ENCODE measurements around the gene FOXK2.

DNA sequence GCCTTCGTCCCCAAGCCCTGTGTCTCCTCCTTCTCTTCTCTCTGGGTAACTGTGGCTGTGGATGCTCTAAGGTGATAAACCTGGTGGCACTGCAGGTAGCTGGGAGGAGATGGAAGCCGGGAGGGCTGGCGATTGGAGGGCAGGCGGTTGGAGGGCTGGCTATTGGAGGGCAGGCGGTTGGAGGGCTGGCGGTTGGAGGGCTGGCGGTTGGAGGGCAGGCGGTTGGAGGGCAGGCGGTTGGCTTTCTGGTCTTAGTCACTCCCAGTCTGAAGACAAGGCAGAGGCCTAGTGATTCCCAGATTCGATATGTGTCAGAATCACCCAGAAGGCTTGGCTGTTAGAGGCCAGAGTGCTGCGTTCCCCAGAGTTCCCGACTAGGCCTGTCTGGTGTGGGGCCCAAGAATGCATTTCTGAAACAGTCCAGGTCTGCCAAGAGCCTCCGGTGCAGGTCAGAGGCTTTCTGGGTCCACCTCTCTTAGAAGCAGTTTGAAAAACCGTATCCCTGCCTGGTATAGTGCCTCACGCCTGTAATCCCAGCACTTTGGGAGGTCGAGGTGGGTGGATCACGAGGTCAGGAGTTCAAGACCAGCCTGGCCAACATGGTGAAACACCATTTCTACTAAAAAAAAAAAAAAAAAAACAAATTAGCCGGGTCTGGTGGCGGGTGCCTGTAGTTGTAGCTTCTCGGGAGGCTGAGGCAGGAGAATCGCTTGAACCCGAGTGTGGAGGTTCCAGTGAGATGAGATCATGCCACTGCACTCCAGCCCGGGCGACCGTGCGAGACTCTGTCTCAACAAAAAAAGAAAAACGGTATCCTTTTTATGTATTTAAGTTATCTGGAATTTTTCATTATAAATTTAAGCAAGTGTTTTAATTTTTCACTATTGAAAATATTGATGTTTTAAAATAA, 69.0 kb downstream of the FOXK2 start:
- no peak for TF ChIP-seq POLR2AphosphoS5 (IDR thresholded peaks at IDR 0.05)
- no peak for TF ChIP-seq POLR2A (IDR thresholded peaks at IDR 0.05)

Measured in breast epithelium (tissue), 3 donors.